Skin of body (tissue), 2 donors: ENCODE data around the gene SEBOX. TPM values are rescaled to one million over a fixed set of nuclear protein-coding genes. Genes with fewer than 3 reads are reported as not detected.
"Not testable (repeated sequence)": the region's sequence is repeated elsewhere in the genome, so short reads cannot be mapped to it uniquely, and the experiment has no call there.

Source experiments
- DNase-seq: peaks from one replicate; lab custom pipeline; 2025; lab: John Stamatoyannopoulos, UW
- total RNA-seq: library from RNA; depleted of rRNA; stranded (reverse); fragments of >200 nt; gene quantifications from one replicate; pipeline ENCODE4 v1.2.3, GENCODE V29; 2014

SEBOX gene
- total RNA-seq, 1 donor from 2014 or later = not detected

DNA sequence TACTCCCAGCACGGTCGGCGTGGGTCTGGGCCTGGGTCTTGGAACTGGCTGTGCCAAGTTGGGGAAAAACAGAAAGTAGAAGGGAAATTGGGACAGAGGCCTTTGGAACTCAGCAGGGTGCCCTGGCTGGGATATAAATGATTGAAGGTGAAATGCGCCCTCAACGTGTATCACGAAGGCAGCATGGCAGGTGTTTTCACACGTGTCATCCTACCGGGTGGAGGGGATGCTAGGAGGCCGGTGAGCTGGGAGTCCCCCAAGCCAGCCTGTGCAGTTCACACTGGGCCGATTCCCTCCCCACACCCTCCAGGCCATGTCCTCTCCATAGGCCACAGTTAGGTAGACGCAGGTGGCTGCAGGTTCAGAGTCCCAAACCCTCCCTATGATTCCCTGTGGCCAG is 23.5 kb downstream of the SEBOX start:
- DNase-seq = no peak

DNA sequence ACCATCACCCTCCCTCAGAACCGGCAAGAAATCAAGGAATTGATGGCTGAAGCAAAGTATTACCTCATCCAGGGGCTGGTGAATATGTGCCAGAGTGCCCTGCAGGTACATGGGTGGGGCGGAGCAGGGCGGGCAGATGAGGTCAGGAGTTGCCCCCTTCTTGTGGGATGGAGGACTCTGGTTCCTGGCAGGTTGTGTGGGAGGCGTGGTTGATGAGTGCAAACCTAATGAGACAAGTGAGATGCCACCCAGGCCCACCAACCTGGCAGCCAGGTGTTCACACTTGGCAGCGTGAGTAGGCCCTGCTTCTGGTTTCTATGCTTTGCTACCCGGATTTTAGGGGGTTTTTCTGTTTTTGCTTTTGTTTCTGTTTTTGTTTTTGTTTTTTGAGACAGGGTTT is 24.6 kb downstream of the SEBOX start:
- no peak for DNase-seq

DNA sequence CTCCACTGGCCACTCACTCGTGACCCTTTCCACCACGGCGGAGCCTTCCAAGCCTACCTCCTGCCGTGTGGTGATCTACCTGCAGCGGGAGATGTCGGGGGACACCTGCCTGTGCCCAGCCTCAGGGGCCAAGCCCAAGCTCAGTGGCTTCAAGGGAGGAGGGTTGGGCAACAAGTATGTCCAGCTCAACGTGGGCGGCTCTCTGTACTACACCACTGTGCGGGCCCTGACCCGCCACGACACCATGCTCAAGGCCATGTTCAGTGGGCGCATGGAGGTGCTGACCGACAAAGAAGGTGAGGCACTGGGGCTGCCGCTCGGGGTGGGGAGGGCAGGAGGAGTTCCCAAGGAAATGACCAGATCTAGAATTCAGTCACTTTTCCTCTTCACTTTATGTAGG is 25.6 kb downstream of the SEBOX start:
- DNase-seq = no peak

DNA sequence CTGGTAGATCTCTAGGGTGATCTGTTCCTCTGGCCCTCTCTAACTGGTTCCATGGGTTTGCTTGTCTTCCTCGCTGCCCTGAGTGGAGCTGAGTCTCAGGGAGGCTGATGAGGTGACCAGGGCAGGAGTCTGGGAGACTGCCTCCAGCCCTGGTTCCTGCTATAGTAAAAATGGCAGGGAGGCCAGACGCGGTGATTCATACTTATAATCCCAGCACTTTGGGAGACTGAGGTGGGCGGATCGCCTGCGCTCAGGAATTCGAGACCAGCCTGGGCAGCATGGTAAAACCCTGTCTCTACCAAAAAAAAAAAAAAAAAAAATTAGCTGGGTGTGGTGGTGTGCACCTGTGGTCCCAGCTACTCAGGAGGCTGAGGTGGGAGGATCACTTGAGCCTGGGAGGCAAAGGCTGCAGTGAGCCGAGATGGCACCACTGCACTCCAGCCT is 26.2 kb downstream of the SEBOX start:
- not testable (repeated sequence) for DNase-seq

DNA sequence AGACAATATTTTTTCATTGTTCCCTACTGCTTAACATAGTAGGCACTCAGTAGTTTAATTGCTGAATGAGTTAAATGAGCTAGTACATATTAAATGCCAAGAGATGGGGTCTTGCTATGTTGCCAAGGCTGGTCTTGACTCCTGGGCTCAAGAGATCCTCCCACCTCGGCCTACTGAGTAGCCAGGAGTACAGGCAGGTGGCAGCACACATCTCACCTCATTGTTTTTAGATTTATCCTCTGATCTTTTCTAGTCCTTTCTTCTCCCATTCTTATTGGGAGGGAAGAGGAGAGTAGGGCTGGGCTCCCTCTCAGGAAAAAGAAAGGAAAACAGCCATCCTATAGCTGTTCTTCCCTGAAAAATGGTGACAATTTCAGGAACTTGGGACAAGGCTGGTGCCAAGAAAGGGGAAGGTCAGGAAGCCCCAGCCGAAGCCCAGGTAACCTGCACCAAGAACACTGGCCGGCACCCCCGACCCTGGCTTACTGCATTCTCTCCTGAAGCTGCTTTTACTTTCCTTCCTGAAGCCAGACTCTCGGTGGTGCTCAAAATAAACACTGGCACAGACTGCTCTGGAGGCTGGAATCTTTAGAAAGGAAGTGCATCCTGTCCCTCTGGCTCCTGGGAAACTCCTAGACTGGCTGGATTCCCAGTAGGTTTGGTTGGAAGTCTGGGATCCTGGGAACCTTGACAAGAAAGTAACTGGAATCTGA is 26.8 kb downstream of the SEBOX start:
- no peak for DNase-seq

DNA sequence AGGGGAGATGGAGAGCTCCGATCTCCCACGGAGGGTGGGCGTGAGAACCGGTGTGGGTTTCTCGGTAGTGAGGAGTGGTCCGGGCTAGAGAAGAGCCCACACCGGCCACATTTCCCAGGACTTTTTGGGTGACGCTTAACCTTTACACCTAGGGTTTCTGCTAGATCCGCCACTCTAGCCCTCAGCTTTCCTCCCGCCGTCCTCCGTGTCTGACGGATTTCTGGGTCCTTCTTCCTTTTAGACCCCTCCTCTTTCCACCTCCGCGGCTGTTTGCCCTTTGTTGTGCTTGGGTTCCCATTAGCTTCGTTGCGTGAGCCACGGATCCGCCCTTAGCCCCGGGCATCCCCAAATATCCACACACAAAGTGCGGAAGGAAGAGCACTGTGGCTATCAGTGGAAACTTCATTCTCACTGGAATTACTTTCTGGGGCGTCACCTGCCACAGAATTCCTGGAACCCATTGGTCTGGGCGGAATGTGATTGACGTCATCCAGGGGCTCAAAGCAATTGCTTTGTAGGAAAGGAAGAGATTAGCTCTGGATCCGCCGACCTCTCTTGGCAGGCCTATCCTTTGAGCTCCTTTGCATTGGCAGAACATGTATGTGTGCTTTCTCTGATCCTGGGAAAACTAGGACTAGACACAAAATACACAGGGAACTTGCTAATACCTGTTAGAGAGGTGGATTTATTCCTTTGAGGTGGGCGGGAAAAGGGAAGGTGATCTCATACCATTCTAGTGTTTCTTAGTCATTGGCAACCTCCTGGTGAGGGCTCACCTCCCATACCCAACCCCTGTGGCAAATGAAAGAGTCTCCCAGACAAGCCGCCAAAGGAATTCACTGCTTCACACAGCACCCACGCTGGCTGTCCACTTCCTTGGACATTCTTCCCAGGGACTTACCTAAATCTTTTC is 28.8 kb downstream of the SEBOX start:
- peak; percentile 67 for DNase-seq

DNA sequence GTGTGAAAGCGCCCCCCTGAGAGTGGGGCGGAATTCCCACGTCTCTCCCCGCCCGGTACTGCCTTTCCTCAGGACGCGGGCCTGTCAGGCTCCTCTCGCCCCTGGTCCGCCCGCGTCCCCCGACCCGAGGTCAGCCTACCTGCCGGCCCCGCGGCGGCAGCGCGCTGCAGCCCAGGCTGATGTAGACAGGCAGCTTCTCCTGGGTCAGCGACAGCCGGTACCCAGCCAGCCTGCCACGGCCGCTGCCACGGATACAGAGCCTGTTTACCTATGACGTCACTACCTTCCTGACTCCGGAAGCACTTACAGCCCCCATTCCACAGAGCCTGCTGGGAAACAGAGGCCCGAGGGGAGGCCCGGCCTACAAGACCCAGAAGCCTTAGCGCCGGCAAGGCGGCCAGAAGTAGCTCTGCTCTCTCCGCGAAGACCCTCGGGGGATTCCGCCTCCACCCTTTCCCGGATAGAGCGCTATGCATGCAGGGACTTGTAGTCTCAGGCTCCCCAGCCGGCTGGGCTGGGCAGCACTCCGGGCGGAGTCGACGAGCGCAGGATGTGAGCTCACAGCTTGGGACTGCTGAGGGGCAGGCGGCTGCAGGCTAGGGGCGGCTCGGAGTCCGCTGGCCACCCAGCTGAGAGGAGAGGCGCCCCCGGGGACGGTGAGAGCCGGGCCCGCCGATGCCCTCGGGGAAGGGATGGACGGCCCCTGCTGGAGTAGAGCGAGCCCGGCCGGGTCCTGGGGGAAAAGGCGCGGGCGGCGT is 29.6 kb downstream of the SEBOX start, which contains the start of the genes IFT20 and TNFAIP1:
Gene IFT20 (minus strand): TSS at position 272 of the 758 bp plus-strand sequence. CDS start 3,487 bp downstream, outside the sequence.
Gene TNFAIP1 (plus strand): TSS at position 561 of the 758 bp plus-strand sequence. CDS start 3,761 bp downstream, outside the sequence.
- peak; percentile 100 for DNase-seq

DNA sequence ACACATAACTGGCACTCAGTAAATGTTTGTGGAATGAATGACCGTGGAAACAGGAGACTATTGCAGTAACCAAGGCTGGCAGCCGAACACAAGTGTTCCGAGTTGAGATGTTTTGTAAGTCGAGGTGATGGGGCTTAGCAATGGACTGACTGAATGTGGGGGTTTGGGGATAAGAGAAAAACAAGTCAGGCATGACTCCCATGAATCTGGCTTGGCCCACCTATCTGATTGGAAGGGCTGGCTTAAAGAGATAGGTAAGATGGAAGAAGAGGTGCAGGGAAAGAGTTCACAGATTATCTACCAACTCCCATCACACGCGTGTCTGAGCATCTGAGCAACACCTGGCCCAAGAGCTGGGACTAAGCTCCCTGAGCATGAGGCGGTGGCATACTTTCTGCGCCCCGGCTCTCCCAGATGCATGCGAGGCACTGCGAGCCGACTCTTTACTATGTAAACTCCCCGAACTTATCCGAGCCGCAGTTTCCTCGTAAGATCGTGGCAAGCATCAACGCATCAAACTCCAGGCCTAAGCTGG is 30.3 kb downstream of the SEBOX start:
- no peak for DNase-seq

DNA sequence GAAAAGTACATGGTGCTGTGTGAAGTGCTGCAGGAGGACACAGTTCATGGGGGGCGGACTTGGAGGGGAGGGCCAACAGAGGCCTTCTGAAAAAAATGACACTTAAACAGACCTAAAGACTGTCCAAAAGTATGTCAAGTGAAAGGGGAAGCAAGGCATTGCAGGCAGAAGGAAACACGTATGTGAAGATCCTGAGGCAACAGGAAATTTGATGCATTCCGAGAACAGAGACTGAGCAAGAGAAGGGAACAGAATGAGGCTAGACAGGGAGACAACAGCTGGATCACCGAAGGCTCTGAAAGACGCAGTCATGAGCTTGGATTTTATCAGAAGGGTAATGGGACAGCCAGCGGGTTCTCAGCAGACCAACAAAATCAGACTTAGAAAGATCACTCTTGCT is 30.8 kb downstream of the SEBOX start:
- DNase-seq = no peak

DNA sequence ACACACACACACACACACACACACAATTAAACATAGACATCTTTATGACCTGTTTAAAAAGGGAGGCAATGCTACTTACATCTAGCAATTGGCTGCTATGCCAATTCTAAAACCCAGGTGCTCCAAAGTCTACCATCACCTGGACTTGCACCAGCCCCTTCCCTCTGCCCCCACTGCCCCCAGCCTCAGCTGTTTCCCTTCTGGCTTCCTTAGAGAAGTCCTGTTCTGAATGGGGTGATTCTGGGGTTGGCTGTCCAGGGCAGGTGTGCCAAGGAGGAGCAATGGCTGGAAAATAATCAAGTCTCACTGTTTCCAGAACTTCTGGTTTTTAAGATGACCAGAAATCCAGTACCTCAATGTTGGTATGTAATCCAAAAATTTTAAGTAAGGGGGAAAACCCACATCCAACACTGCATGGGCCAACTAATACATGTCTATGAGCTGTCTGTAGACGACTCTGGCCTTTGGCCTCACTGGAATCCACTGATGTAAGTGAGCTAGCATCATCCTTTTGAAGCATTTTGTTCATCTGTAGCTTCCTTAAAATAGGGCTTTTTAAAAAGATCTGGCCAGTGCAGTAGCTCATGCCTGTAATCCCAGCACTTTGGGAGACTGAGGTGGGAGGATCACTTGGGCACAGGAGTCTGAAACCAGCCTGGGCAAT is 31.8 kb downstream of the SEBOX start:
- no peak for DNase-seq

DNA sequence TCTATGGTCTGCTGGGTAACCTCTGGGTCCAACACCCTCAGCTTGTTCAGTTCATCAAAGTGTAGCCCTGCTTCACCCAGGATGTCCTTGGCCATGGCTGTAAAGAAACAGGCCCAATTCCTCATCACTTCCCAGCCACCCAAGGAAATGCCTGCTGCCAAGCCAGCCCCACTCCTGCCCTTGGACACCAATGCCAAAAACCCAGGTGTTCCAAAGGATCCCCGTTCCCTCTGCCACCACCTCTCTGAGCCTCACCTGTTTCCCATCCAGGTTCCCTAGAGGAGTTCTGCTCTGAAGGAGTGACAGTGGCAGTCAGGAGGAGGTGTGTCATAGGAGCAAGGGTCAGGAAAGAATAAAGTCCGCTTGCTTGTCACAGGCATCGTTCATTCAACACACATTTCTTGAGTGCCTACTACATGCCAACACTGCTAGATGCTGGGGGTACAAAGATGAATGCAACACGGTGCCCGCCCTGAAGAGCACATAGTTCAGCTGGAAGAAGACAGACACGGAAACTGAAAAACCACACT is 33.0 kb downstream of the SEBOX start:
- DNase-seq = no peak

DNA sequence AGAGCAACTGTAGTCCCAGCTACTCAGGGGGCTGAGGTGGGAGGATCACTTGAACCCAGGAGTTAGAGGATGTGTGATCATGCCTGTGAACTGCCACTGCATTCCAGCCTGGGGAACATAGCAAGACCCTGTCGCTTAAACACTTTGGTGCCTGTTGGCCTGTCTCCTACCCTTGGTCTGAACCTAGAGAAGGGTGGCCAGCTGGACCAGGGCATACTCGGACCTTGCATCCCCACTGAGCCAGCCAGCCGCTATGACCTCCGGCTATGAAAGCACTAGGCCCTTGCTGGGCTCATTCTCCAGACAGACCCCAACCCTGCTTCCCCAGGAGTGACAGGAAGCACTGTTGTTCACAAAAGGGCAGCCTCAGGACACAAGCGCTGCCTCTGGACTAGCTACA is 34.3 kb downstream of the SEBOX start:
- DNase-seq = no peak

DNA sequence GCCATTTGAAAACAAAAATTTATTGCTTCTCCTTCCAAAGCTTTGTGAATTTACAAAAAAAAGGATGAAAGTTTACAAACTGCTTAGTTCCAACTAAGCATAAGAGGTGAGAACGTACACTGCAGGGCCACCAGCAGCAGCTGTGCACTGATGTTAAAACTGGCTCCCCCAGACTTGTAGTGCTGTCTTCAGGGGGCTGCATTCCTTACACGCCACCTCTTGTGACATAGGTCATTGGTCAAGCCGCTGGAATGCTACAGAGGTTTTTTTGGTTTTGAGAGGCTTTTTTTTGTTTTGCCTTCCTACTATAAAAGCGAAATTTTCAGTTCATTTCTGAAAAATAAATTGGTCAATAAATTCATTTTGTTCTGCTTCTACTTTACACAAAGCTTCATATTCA is 36.7 kb downstream of the SEBOX start:
- no peak for DNase-seq

DNA sequence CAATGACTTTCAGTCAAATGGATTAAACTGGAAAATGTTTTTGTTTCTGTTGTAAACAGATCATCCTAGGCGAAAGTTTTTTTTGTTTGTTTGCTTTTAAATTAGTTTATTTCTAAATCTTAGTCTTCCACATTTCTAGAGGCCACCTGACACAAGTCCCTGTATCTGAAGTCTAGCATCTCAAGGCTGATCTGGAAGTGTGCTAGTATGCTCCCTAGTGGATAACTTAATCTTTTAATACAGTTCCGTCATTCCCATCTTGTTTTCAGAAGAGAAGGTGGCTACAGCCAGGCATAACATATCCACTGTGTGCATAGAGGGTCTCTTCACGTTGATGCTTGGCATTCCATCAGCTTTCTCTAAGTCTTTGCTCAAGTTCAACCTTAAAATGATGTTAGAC is 37.3 kb downstream of the SEBOX start:
- no peak for DNase-seq

DNA sequence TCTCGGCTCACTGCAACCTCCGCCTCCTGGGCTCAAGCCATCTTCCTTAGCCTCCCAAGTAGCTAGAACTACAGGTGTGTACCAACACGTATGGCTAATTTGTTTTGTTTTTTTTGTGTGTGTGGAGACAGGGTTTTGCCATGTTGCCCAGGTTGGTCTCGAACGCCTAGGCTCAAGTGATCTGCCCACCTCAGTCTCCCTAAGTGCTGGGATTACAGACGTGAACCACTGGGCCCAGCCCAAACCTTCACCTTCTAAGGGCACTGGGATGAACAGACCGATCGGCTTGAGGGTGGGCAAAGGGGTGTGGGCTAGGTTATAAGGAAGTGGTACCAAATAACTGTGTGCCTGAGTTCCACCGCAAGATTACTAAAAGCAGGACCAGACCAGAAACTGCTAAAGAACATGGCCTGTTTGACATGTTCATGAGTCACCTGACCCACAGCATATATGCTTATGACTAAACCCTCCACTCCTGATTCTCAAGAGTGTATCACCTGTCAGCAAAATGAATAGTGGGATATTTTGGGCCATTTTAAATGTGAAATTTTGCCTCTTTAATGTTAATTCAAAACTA is 37.9 kb downstream of the SEBOX start:
- no peak for DNase-seq

DNA sequence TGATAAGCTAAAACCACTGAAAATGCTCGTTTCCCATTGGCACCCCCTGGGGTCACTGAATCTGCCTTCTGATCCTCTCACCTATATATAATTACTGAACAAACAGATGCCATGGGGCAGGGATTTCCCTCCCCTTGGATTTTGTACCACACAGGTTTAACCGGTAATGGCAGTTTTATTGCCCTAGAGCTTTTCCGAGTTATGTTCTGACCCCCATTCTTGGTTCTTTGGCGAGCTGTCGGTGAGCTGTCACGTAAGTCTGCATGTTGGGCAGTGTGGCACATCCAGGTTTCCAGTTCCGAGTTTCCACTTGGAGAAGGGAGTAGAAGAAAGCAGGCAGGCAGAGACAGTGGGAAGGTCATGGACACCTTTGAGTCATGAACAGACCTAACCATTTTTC is 38.9 kb downstream of the SEBOX start:
- DNase-seq = no peak

DNA sequence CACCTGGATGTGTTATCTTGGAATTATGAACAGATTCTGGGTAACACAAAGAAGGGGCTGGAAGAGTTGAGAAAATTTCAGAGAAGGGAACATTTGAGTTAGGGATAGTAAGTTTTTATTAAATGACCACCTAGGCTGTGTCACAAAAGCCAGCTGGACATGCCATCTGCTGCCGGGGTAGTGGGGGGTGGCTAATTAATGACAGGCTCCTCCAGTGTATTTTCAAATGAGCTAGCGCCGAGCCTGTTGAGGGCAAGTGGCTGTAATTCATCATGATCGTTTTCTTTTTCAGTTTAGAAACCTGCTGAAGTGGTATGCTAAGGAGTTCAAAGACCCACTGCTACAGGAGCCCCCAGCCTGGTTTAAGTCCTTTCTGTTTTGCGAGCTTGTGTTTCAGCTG is 39.8 kb downstream of the SEBOX start:
- no peak for DNase-seq

DNA sequence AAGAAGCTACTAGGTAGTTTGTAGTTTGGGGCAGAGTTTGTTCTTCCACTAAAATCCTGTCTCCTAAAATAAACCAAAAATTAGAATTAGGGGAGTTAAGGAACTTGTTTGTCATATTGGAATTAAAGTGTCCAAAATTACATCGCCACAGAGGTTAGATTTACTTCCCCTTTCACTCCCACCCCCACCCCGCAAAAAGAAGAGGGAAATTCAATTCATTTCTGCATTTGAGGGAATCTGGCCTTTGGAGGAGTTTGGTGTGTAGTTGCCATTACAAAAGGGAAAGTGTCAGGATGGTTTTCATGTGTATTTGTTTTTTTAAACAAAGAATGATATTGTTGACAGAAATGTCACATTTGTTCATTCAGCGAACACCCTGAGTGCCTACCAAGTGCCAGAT is 40.2 kb downstream of the SEBOX start:
- no peak for DNase-seq

DNA sequence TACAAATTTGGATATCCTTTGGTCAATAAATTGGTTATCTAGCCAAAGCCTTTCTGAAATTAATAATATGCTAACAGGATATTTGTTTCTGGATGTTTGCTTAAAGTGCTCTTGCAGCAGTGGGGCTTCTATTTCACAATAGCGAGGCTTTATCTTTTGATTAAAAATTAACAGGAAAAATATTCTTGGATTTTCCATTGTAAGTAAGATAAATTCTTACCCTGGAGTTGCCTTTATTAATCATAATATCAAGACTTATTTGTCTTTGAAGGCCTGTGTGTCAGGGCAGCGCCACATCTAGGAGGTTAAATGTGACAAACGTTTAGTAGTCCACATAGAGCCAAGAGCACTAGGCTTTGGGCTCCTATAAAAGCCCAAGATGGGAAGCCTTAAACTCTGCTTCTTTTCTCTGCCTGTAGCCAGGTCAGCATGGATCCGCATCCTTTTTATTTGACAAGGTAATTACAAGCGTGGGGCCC is 40.7 kb downstream of the SEBOX start:
- DNase-seq = no peak
